Measurements from ENCODE around the gene TMA7B.

GRCh38 chr22:39924286-39924685 is 35.9 kb upstream of the TMA7B start:
- TF ChIP-seq CTCF (IDR thresholded peaks at IDR 0.05) (no peak), EZH2 (IDR thresholded peaks at IDR 0.05; ENCODE audit: borderline replicate concordance, insufficient read depth, low read depth, low read length, poor library complexity, severe bottlenecking) (no peak)

All from B cell (primary cell).